HL-60/S4 treated with retinoic acid at 250 ng/mL for 4 days and 3 days (cell line): ENCODE results near the gene SPTBN5.

ENCODE experiments used
- in situ Hi-C: fragments of 300-500 bp; cut with MboI; formaldehyde crosslinking; loops from 2 replicates; pipeline ENCODE4 v1.7.0; 2022; ENCODE audit warnings: low sequenced_read_pairs

SPTBN5 gene

DNA sequence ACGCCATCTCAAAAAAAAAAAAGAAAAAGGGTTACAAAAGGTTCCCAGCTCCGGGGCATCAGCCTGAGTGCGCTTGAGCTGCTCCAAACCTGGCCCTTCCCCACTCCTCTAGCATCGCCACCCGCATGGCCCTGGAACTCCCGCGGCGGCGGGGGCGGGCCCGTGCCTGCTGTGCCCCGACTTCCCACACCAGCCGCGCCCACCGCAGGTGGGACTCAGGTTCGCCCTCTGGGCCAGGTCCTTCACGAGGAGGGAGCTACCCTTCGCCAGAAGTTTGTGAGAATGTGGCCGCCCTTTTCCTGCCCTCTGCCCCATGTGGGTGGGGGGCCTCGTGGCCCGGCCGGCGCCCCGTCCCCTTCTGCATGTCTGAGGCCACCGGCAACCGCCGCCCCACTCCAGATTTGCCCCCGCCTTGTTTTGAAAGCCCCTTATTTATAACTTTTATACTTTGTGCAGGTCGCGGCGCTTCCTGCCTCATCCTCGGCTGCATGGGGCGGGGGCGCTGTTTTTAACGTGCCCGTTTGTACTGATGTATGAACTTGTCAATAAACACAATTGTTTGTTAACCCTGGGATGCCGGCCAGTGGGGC lies 66.5 kb downstream of the SPTBN5 start:
- in situ Hi-C loops: no loop called here

DNA sequence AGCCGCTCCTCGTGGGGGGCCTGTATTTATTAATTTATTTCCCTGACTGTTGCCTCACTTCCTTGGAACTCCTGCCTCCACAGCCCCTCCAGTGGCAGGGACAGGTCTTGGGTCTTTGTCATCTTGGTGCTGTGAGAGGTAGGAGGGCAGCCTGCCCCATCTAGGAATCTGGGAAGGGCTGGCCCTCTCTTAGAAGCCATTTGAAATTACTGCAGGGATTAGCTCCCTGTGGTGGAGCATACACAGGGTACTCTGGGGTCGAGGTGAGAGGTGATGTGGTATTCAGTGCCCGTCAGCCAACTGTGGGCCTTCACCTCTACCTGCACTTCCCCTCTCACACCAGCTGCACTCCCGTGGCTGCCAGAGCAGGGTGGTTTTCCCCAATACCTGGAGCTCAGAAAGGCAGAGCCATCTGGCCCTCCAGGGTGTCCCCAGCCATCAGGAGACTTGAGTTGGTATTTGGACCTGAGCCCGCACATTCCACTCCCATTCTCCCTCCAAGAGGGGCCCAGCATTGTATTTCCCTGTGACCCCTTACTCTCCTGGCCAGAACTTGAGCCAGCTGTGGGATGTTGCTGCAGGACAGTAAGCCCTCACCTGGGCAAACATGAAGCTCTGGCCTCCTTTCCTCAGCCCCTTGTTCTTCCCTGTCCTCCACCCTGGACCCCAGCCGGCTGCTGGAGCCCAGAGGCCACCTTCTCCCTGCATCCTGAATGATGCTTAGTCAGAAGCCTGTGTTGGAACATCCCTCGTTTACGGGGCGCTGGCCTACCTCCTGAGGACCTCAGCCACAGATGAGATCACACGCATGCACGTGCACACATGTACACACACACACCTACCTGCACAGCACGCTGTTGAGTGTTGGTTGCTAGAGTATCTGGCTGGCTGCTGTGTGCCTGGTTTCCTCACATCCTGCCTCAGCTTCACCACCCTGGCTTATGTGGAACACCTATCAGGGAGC lies 68.0 kb downstream of the SPTBN5 start:
- in situ Hi-C loops: no loop called here

DNA sequence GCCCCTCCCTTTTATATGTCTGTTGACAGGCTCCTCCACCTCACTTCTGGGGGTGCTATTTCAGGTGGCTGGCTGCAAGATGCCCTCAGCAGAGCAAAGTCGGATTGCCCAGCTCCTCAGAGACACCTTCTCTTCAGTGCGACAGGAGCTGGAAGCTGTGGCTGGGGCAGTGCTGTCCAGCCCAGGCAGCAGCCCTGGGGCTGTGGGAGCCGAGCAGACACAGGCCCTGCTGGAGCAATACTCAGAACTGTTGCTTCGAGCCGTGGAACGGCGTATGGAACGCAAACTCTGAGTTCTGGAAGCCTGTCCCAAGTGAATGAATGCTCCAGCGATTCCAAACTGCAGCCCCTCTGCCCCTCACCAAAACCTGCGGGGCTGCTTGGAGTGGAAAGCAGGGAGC lies 68.7 kb downstream of the SPTBN5 start:
- in situ Hi-C loops: no loop called here

GRCh38 chr15:41824062-41824745 lies 69.6 kb downstream of the SPTBN5 start:
- in situ Hi-C loops: no loop called here

DNA sequence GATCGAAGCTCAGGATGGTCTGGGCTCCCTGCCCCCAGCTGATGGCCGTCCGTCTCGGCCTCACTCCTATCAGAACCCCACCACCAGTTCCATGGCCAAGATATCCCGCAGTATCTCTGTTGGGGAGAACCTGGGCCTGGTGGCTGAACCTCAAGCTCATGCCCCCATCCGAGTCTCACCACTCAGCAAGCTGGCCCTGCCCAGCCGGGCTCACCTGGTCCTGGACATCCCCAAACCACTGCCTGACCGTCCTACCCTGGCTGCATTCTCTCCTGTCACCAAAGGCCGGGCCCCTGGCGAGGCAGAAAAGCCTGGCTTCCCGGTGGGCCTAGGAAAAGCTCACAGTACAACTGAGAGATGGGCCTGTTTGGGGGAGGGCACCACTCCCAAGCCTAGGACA lies 70.4 kb downstream of the SPTBN5 start:
- in situ Hi-C loops: no loop called here

DNA sequence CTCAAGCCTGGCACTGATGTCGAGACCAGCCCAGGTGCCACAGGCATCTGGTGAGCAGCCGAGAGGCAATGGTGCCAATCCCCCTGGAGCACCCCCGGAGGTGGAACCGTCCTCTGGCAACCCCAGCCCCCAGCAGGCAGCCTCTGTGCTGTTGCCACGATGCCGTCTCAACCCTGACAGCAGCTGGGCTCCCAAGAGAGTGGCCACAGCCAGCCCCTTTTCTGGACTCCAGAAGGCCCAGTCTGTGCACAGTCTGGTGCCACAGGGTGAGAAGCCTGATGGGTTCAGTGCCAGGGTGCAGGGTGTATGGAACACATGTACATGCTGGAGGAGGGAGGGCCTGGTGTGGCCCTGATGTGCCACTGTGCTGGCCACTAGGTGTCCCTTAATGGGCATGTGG lies 70.9 kb downstream of the SPTBN5 start:
- in situ Hi-C loops: no loop called here

DNA sequence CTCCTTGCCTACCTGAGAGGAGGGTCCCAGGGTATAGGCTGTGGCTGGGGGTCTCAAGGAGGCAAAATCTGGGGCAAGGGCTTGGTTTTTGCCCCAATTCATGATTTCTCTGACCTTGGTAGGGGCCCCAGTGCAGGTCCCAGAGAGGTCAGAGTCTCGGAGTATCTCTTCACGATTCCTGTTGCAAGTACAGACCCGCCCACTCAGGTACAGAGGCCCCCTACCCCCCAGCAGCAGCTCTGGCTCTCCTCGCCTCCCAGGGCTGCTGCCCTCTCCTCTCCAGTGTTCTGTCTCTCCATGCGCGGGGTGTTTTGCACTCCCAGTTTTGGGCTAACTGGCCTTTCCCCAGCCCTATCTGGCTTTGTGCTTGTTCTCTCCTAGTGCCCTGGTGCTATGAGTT lies 71.4 kb downstream of the SPTBN5 start:
- in situ Hi-C loops: no loop called here

DNA sequence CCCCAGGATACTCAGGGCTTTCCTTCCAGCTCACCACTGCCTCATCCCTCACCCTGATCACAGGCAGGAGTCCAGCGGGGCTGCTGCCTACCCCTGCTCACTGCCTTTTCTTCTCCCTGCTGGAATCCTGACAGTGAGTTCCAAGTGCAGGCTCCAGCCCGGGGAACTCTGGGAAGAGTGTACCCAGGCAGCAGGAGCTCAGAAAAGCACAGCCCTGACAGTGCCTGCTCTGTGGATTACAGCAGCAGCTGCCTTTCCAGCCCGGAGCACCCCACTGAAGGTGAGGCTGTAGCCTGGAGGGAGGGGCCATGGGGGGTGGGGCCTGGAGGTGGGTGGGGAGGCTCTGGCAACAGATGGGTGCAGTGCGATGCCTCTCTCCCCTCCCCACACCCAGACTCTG lies 72.0 kb downstream of the SPTBN5 start:
- in situ Hi-C loops: no loop called here

DNA sequence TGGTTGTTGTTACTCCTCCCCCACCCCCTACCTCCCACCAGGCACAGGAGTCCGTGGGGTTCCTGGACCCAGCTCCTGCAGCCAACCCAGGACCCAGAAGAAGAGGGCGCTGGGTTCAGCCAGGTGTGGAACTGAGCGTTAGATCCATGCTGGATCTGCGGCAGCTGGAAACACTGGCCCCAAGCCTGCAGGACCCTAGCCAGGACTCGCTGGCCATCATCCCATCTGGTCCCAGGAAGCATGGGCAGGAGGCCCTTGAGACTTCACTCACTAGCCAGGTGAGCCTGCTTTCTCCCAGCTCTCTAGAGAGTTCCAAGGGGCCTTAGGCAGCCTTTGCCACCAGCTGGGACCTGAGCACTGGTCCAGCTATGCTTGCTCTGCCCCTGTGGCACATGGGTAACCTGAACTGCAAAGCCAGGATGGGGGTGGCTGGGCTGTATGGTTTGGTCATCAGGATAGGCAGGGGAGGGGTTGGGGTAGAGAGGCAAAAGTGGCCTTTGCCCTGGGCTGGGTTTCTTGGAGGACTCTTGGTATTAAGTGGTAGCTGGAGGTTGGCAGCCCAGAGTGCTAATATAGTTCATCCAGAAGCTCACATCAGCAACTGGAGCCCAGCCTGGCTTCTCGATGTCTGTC lies 72.9 kb downstream of the SPTBN5 start:
- in situ Hi-C loops: no loop called here

DNA sequence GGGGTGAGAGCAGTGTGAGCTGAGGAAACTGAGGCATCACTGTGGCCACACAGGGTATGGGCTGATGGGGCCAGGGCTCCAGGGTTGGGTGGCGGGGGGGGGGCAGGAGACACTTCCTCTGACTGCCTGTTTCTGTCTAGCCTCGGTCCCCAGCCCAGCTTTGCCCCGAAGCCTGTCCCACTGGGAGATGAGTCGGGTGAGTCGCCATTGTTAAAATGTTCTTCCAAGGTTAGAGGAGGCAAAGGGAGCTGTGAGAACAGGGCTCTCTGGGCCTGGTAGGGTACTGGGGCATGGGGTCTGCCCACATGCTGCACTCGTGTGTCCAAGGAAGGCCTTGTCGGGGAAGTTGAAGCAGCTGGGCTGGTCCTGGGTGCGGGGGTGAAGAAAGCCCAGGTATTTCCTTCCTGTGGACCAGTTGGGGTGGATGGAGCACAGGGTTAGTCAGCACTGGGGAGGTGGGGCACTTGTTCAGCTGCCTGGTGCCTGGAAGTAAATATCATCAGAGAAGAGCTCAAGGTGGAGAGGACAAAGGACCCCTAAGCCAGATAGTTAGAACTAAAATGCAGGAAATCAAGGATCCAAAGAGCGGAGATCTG lies 74.3 kb downstream of the SPTBN5 start:
- in situ Hi-C loops: no loop called here

GRCh38 chr15:41817781-41818180 lies 76.1 kb downstream of the SPTBN5 start:
- in situ Hi-C loops: no loop called here

DNA sequence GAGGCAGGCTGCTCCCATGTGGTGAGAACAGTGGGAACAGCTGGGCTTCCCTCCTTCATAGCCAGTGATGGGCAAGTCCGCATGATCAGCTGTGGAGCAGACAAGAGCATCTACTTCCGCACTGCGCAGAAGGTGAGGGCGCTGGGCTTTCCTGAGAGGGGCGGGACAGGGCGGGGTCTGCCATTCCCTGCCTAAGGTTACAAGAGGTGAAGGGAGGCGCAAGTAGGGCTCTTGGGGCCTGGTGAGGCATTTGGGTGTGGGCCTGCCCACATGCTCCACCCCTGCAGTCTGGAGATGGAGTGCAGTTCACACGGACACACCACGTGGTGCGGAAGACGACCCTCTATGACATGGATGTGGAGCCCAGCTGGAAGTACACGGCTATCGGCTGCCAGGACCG lies 76.5 kb downstream of the SPTBN5 start:
- in situ Hi-C loops: no loop called here

GRCh38 chr15:41816788-41817187 lies 77.1 kb downstream of the SPTBN5 start:
- in situ Hi-C loops: no loop called here

- in situ Hi-C loops: no loop called here
Observed at GRCh38 chr15:41814534-41814933, 79.3 kb downstream of the SPTBN5 start.

- in situ Hi-C loops: no loop called here
Observed at GRCh38 chr15:41813426-41813825, 80.4 kb downstream of the SPTBN5 start.

DNA sequence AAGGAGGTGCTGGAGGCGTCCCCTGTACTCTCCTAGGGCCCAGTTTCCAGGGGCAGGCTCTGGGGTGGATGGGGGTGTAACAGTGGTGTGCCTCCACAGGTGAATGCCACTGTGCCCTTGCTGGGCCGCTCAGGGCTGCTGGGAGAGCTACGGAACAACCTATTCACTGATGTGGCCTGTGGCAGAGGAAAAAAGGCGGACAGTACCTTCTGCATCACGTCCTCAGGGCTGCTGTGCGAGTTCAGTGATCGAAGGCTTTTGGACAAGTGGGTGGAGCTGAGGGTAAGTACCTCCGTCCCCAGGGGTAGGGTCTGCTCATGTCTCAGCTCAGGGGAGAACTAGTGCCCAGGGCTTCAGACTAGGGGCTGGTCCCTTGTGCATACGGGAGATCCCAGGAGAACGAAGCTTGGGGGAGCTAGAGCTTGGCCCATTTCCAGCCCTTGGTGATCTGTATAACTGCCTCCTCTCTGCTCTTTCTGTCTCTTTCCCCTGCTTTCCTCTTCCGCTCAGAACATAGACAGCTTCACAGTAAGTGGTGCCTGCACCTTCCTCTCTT lies 81.0 kb downstream of the SPTBN5 start:
- in situ Hi-C loops: no loop called here

DNA sequence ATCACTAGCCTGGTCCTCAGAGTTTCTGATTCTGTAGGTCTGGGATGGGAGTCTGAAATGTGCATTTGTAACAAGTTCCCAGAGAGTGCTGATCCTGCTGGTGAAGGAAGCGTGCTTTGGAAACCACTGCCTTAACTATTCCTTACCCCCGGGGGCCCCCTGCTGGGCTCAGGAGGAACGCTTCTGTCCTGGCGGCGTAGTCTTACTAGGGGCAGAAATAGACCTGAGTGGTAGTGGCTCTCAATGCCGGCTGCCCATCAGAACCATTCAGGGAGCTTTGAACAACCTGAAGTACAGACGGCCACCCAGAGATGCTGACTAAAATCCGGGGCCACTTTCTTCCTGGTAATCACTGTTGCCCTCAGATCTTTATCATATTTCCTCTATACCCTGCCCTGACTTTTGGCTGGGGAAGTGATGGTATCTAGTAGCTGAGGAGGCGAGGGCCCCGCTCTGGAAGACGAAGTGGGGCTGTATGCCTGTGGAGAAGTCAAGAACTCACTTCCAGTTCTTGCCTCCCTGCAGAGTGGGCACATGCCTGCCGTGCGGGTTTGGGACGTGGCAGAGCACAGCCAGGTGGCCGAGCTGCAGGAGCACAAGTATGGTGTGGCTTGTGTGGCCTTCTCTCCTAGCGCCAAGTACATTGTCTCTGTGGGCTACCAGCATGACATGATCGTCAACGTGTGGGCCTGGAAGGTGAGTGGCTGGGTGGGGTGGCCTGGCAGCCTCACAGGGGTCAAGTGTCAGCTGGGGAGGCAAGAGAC lies 82.2 kb downstream of the SPTBN5 start:
- in situ Hi-C loops: no loop called here

GRCh38 chr15:41810651-41811431 lies 83.0 kb downstream of the SPTBN5 start:
- in situ Hi-C loops: no loop called here

GRCh38 chr15:41809526-41810220 lies 84.2 kb downstream of the SPTBN5 start:
- in situ Hi-C loops: no loop called here
